HepG2 (cell line): ENCODE measurements around the gene NR2F6. TPM values are rescaled to one million over a fixed set of nuclear protein-coding genes. Genes with fewer than 3 reads are reported as not detected.

Experiments used
- ARNT ChIP-seq: fragments of 450-650 bp; IDR thresholded peaks from 2 replicates; pipeline ENCODE4 v1.6.1; 2017
- HMG20B ChIP-seq: conservative IDR thresholded peaks from 2 replicates; pipeline ENCODE4 v1.6.1; 2016; ENCODE audit warnings: missing genetic modification reagents, missing compliant biosample characterization
- KDM1A ChIP-seq: IDR thresholded peaks from 2 replicates; pipeline ENCODE4 v1.6.1; 2016; ENCODE audit warnings: missing compliant biosample characterization
- MAX ChIP-seq: IDR thresholded peaks from 2 replicates; pipeline ENCODE4 v1.6.1; 2012; ENCODE audit warnings: inconsistent platforms
- PLSCR1 ChIP-seq: sonication (generic); formaldehyde crosslinking; IDR thresholded peaks from 2 replicates; pipeline ENCODE4 v1.5.0; 2020; ENCODE audit warnings: missing genetic modification reagents, mild to moderate bottlenecking, borderline replicate concordance
- RAD51 ChIP-seq: fragments of 450-650 bp; IDR thresholded peaks from 2 replicates; pipeline ENCODE4 v1.6.1; 2016; ENCODE audit warnings: borderline replicate concordance
- REST ChIP-seq, 2 experiments: IDR thresholded peaks; 2 replicates each; pipeline ENCODE4 v1.6.1; 2011 to 2012; ENCODE audit warnings: low read length in 2 of 2, borderline replicate concordance in 1 of 2, low read depth in 1 of 2, mild to moderate bottlenecking in 1 of 2, moderate library complexity in 1 of 2
- RFX3 ChIP-seq: IDR thresholded peaks from 2 replicates; pipeline ENCODE4 v1.6.1; 2016; ENCODE audit warnings: missing biosample characterization, missing genetic modification reagents
- RFXAP ChIP-seq: sonication (generic); formaldehyde crosslinking; IDR thresholded peaks from 2 replicates; pipeline ENCODE4 v1.4.0; 2020; ENCODE audit warnings: missing genetic modification reagents, borderline replicate concordance
- TBX2 ChIP-seq: sonication (generic); formaldehyde crosslinking; IDR thresholded peaks from 2 replicates; pipeline ENCODE4 v1.5.0; 2020; ENCODE audit warnings: missing genetic modification reagents, mild to moderate bottlenecking, borderline replicate concordance
- TFDP2 ChIP-seq: sonication (generic); formaldehyde crosslinking; IDR thresholded peaks from 2 replicates; pipeline ENCODE4 v1.4.0; 2020; ENCODE audit warnings: missing genetic modification reagents
- TGIF2 ChIP-seq: IDR thresholded peaks from 2 replicates; pipeline ENCODE4 v1.6.1; 2016; ENCODE audit warnings: control low read depth, missing compliant biosample characterization
- ZBTB7B ChIP-seq: sonication (generic); formaldehyde crosslinking; IDR thresholded peaks from 2 replicates; pipeline ENCODE4 v1.4.0; 2020; ENCODE audit warnings: missing genetic modification reagents
- ZGPAT ChIP-seq: IDR thresholded peaks from 2 replicates; pipeline ENCODE4 v1.6.1; 2016; ENCODE audit warnings: mild to moderate bottlenecking
- ZNF12 ChIP-seq: sonication (generic); formaldehyde crosslinking; IDR thresholded peaks from 2 replicates; pipeline ENCODE4 v1.5.0; 2020; ENCODE audit warnings: missing genetic modification reagents
- ZNF30 ChIP-seq: sonication (generic); formaldehyde crosslinking; IDR thresholded peaks from 2 replicates; pipeline ENCODE4 v1.5.0; 2020; ENCODE audit warnings: mild to moderate bottlenecking, missing genetic modification reagents
- ZNF598 ChIP-seq: sonication (generic); formaldehyde crosslinking; IDR thresholded peaks from 2 replicates; pipeline ENCODE4 v1.5.1; 2020; ENCODE audit warnings: mild to moderate bottlenecking, missing genetic modification reagents, borderline replicate concordance
- ZNF710 ChIP-seq: sonication (generic); formaldehyde crosslinking; IDR thresholded peaks from 2 replicates; pipeline ENCODE4 v1.5.0; 2020; ENCODE audit warnings: mild to moderate bottlenecking, missing genetic modification reagents, borderline replicate concordance
- ZNF747 ChIP-seq: sonication (generic); formaldehyde crosslinking; IDR thresholded peaks from 2 replicates; pipeline ENCODE4 v1.8.1; 2023; ENCODE audit warnings: missing genetic modification reagents, mild to moderate bottlenecking, borderline replicate concordance
- ZNF792 ChIP-seq: IDR thresholded peaks from 2 replicates; pipeline ENCODE4 v1.6.1; 2016
- ZSCAN29 ChIP-seq: sonication (generic); formaldehyde crosslinking; conservative IDR thresholded peaks from 2 replicates; pipeline ENCODE4 v1.4.0; 2020; ENCODE audit warnings: mild to moderate bottlenecking, missing genetic modification reagents
- polyA plus RNA-seq, 8 experiments: library from polyadenylated mRNA; depleted of rRNA in 3 of 8; stranded (reverse) in 7 of 8; unstranded in 1 of 8; fragments of >200 nt; fragmentation: Illumina TruSeq in 4 of 8; extraction: Trizol in 4 of 8; gene quantifications; 2 replicates each; pipeline versions ENCODE4 v1.2.1 to v1.2.3, GENCODE V29; 2011 to 2016; ENCODE audit warnings: low read depth in 4 of 8, missing spikeins in 1 of 8, mixed read lengths in 1 of 8; ENCODE audit not compliant: insufficient read depth in 1 of 8
- total RNA-seq, 5 experiments: library from RNA; depleted of rRNA; stranded (reverse); fragments of >200 nt; fragmentation: Illumina TruSeq; extraction: Trizol; gene quantifications; 2 replicates each; pipeline ENCODE4 v1.2.3, GENCODE V29; 2016; ENCODE audit warnings: low read depth in 1 of 5

The NR2F6 gene
- total and polyA plus RNA-seq, 2 of the 13 experiments (the other 11 are each of a cell fraction or from before 2014, with no cell fraction given): 30.9 to 72.4 TPM

DNA sequence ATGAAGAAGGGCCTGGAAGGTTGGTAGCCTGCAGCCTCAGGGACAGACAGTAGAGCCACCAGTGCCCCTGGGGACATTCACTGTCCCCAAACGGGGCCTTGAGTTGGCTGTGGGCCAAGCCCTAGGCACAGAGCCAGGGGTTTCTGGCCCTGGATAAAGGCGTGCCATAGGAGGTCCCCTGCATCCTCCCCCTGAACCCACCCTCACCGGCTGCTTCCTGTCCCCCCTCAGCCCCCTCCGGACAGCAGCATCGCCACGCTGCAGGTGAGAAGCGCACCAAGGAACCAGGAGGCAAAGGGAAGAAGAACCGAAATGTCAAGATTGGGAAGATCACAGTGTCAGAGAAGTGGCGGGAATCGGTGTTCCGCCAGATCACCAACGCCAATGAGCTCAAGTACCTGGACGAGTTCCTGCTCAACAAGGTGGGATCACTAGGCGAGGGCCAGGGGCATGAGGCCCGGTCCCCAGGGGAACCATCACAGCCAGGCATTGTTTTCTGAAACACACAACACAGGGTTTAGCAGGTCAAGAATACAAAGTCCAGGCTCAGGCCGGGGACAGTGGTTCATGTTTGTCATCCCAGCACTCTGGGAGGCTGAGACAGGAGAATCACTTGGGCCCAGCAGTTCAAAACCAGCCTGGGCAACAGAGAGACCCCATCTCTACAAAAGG lies 45.2 kb downstream of the NR2F6 start (continued):
- TF ChIP-seq TBX2 (CRISPR knock-in tag) (peak; percentile 69), ZNF598 (peak; percentile 65; the same call in 1 of the 2 replicates), ZGPAT (CRISPR knock-in tag) (peak; percentile 73), HMG20B (CRISPR knock-in tag) (no peak), ZNF710 (peak; percentile 54; the same call in 1 of the 2 replicates), TFDP2 (CRISPR knock-in tag) (peak; percentile 37; the same call in 1 of the 2 replicates), ZNF792 (CRISPR knock-in tag) (no peak), RFXAP (0 out of 2 replicates have a peak, but pooled peaks have one; percentile 36), ARNT (no peak), REST (IDR thresholded peaks at IDR 0.05; ENCODE audit: borderline replicate concordance in 1 of 2, low read depth in 1 of 2, low read length in 2 of 2) (peak in 1 of 2 experiments; percentile 19; a peak in 1 of 4 replicates), KDM1A (CRISPR knock-in tag) (peak; percentile 60; the same call in 1 of the 2 replicates), RFX3 (CRISPR knock-in tag) (peak; percentile 38; the same call in 1 of the 2 replicates), RAD51 (no peak), ZNF12 (CRISPR knock-in tag) (no peak), ZBTB7B (peak; percentile 88), MAX (peak; percentile 86), PLSCR1 (CRISPR knock-in tag) (no peak), ZNF747 (no peak), TGIF2 (CRISPR knock-in tag) (no peak), ZSCAN29 (CRISPR knock-in tag) (no peak), ZNF30 (CRISPR knock-in tag) (no peak)
